K562 (cell line): Measurements from ENCODE around the gene SDHC. TPM values are rescaled to one million over a fixed set of nuclear protein-coding genes. Genes with fewer than 3 reads are reported as not detected.

Source experiments
- ATAC-seq: fragments of 200-7000 bp; cut with Tn5 transposase; 3 replicates; pipeline ENCODE4 v1.9.1; 2020; ENCODE audit warnings: moderate library complexity
- BruUV-seq: library from RNA; stranded (reverse); fragments of 400-500 nt; replicated peaks from 2 replicates; lab custom pipeline; 2021; lab: Mats Ljungman, UMichigan
- CTCF ChIA-PET: fragments of 300-600 bp; formaldehyde crosslinking; extraction: SDS; loops from one replicate; lab custom pipeline; 2021; ENCODE audit warnings: low intra/inter-chr PET ratio; lab: Yijun Ruan, JAX
- POLR2A ChIA-PET: fragments of 300-600, 350-650 bp; sonication (Branson Sonifier 250); formaldehyde crosslinking; extraction: SDS; loops from one replicate; lab custom pipeline; 2021; ENCODE audit warnings: antibody characterized with exemption, inconsistent platforms; lab: Yijun Ruan, JAX
- DNase-seq, 4 experiments: peaks; one replicate each; pipeline versions ENCODE4 v3.0.0 to v3.0.0-alpha.2; 2011 to 2018; ENCODE audit warnings: low spot score in 3 of 4, mixed read lengths in 3 of 4; ENCODE audit errors: extremely low read depth in 1 of 4
- FAIRE-seq: peaks from 2 replicates; lab custom pipeline; 2011; peaks lifted over from hg19 to GRCh38; lab: Jason Lieb, UNC
- H2AFZ ChIP-seq: 2 replicates; pipeline ENCODE4 v1.6.0; 2011; ENCODE audit warnings: low read depth, low read length, control low read depth, inconsistent platforms
- H3K27ac ChIP-seq: fragments of 200-600 bp; 3 replicates; pipeline ENCODE4 v1.8.0; 2011; ENCODE audit warnings: low read depth, mild to moderate bottlenecking, control low read depth, inconsistent platforms, low read length, moderate library complexity, mixed read lengths; ENCODE audit errors: extremely low read depth
- H3K27me3 ChIP-seq, 2 experiments: fragments of 300-600 bp in 1 of 2; 2 replicates in 1 of 2; 3 replicates in 1 of 2; pipeline versions ENCODE4 v1.6.0 to v1.8.0; 2011; ENCODE audit warnings: inconsistent platforms in 2 of 2, low read length in 2 of 2, mild to moderate bottlenecking in 1 of 2, mixed read lengths in 1 of 2, moderate library complexity in 1 of 2; ENCODE audit not compliant: control insufficient read depth in 2 of 2, insufficient read depth in 2 of 2
- H3K36me3 ChIP-seq: fragments of 300-600 bp; 3 replicates; pipeline ENCODE4 v1.8.0; 2011; ENCODE audit warnings: mild to moderate bottlenecking, low read length, inconsistent platforms; ENCODE audit not compliant: control insufficient read depth, insufficient read depth
- H3K4me1 ChIP-seq, 2 experiments: fragments of 200-600 bp in 1 of 2; replicated peaks in 1 of 2; 2 replicates in 1 of 2; 3 replicates in 1 of 2; pipeline versions ENCODE4 v1.5.1 to v1.8.0; 2011; ENCODE audit warnings: inconsistent platforms in 2 of 2, low read length in 2 of 2, mild to moderate bottlenecking in 1 of 2, mixed read lengths in 1 of 2, moderate library complexity in 1 of 2; ENCODE audit not compliant: control insufficient read depth in 2 of 2, insufficient read depth in 2 of 2
- H3K4me2 ChIP-seq: 2 replicates; pipeline ENCODE4 v1.6.1; 2011; ENCODE audit warnings: low read length, control low read depth, inconsistent platforms, mixed read lengths; ENCODE audit not compliant: insufficient read depth
- H3K4me3 ChIP-seq: fragments of 200-600 bp; sonication (generic), shearing (Covaris generic); 2 replicates; pipeline ENCODE4 v1.5.1; 2016; ENCODE audit warnings: control low read depth, inconsistent platforms
- H3K79me2 ChIP-seq: fragments of 200-600 bp; 3 replicates; pipeline ENCODE4 v1.8.0; 2011; ENCODE audit warnings: low read length, inconsistent platforms; ENCODE audit not compliant: control insufficient read depth, insufficient read depth
- H3K9ac ChIP-seq, 2 experiments: 2 replicates each; pipeline versions ENCODE4 v1.6.0 to v1.6.1; 2011; ENCODE audit warnings: low read depth in 2 of 2, low read length in 2 of 2, control low read depth in 1 of 2, inconsistent platforms in 1 of 2, mild to moderate bottlenecking in 1 of 2, mixed read lengths in 1 of 2; ENCODE audit not compliant: insufficient read depth in 1 of 2
- H3K9me1 ChIP-seq: one replicate; pipeline ENCODE4 v1.6.0; 2011; ENCODE audit warnings: inconsistent platforms, mild to moderate bottlenecking, low read length, moderate library complexity; ENCODE audit not compliant: control insufficient read depth, insufficient read depth
- H3K9me3 ChIP-seq: replicated peaks from 2 replicates; pipeline ENCODE4 v1.5.1; 2011; ENCODE audit warnings: low read depth, low read length, inconsistent platforms; ENCODE audit not compliant: control insufficient read depth, insufficient read depth
- H4K20me1 ChIP-seq: replicated peaks from 2 replicates; pipeline ENCODE4 v1.6.1; 2011; ENCODE audit warnings: low read length, inconsistent platforms, mixed read lengths; ENCODE audit not compliant: control insufficient read depth, insufficient read depth
- ASH1L ChIP-seq: fragments of 450-650 bp; IDR thresholded peaks from 2 replicates; pipeline ENCODE4 v1.6.1; 2018; ENCODE audit warnings: borderline replicate concordance, mild to moderate bottlenecking, low read depth; ENCODE audit not compliant: partially characterized antibody
- CREB5 ChIP-seq: fragments of 250-450 bp; sonication (Bioruptor Pico); IDR thresholded peaks from 2 replicates; pipeline ENCODE4 v1.5.0; 2020; ENCODE audit warnings: mild to moderate bottlenecking
- FOXJ2 ChIP-seq: fragments of 200-800 bp; sonication (Bioruptor generic); IDR thresholded peaks from 2 replicates; pipeline ENCODE4 v1.6.1; 2016; ENCODE audit warnings: missing genetic modification characterization, missing compliant biosample characterization
- FOXK2 ChIP-seq, 2 experiments: fragments of 450-650 bp; IDR thresholded peaks in 1 of 2; conservative IDR thresholded peaks in 1 of 2; 2 replicates each; pipeline ENCODE4 v1.6.1; 2016; ENCODE audit warnings: low read depth in 2 of 2, mild to moderate bottlenecking in 1 of 2
- GMEB1 ChIP-seq: fragments of 250-450 bp; sonication (Bioruptor Pico); IDR thresholded peaks from 2 replicates; pipeline ENCODE4 v1.4.0; 2020; ENCODE audit warnings: mild to moderate bottlenecking
- HMG20B ChIP-seq: fragments of 250-450 bp; sonication (Bioruptor Pico); IDR thresholded peaks from 2 replicates; pipeline ENCODE4 v1.5.0; 2021; ENCODE audit warnings: mild to moderate bottlenecking
- NFXL1 ChIP-seq: fragments of 450-650 bp; formaldehyde crosslinking; IDR thresholded peaks from 2 replicates; pipeline ENCODE4 v1.4.0; 2021; ENCODE audit warnings: mild to moderate bottlenecking
- PHB2 ChIP-seq: fragments of 450-650 bp; IDR thresholded peaks from 2 replicates; pipeline ENCODE4 v1.6.1; 2017; ENCODE audit warnings: low read depth
- PML ChIP-seq: IDR thresholded peaks from 2 replicates; pipeline ENCODE4 v1.6.1; 2012; ENCODE audit warnings: low read length, inconsistent platforms
- RBM15 ChIP-seq: fragments of 200-400 bp; formaldehyde crosslinking; IDR thresholded peaks from 2 replicates; pipeline ENCODE4 v1.6.1; 2018; ENCODE audit warnings: mild to moderate bottlenecking, low read length, moderate library complexity; ENCODE audit not compliant: insufficient read depth
- RBM22 ChIP-seq: fragments of 200-400 bp; formaldehyde crosslinking; IDR thresholded peaks from 2 replicates; pipeline ENCODE4 v1.6.1; 2018; ENCODE audit warnings: low read length, low read depth; ENCODE audit not compliant: poor library complexity, severe bottlenecking
- RBM34 ChIP-seq: fragments of 200-400 bp; formaldehyde crosslinking; IDR thresholded peaks from 2 replicates; pipeline ENCODE4 v1.6.1; 2018; ENCODE audit warnings: low read length, borderline replicate concordance; ENCODE audit not compliant: insufficient read depth
- SNRNP70 ChIP-seq: fragments of 200-400 bp; formaldehyde crosslinking; optimal IDR thresholded peaks from 2 replicates; pipeline ENCODE3; 2017; ENCODE audit warnings: low read depth, low read length
- SRSF7 ChIP-seq: fragments of 200-400 bp; formaldehyde crosslinking; optimal IDR thresholded peaks from 2 replicates; pipeline ENCODE3; 2017; ENCODE audit warnings: mild to moderate bottlenecking, low read depth, low read length
- TEAD1 ChIP-seq, 2 experiments: fragments of 450-650 bp in 1 of 2; sonication (generic) in 1 of 2; formaldehyde crosslinking; IDR thresholded peaks; 2 replicates each; pipeline versions ENCODE4 v1.4.0 to v1.8.0; 2020 to 2022; ENCODE audit warnings: mild to moderate bottlenecking in 2 of 2, missing genetic modification reagents in 1 of 2
- ZBTB2 ChIP-seq: fragments of 450-650 bp; IDR thresholded peaks from 2 replicates; pipeline ENCODE4 v1.6.1; 2016; ENCODE audit warnings: antibody characterized with exemption
- ZNF140 ChIP-seq: fragments of 250-450 bp; sonication (Bioruptor Pico); IDR thresholded peaks from 2 replicates; pipeline ENCODE4 v1.8.0; 2021; ENCODE audit warnings: moderate library complexity, mild to moderate bottlenecking, inconsistent platforms
- ZNF77 ChIP-seq: fragments of 250-450 bp; sonication (Bioruptor Pico); IDR thresholded peaks from 2 replicates; pipeline ENCODE4 v1.5.0; 2020
- WGBS: fragments of 100-300 bp; shearing (Covaris generic); methylation state at CpG from one replicate; pipeline ENCODE4 v1.1.6; 2016; ENCODE audit warnings: low coverage, mixed read lengths; ENCODE audit not compliant: insufficient coverage; ENCODE audit errors: missing lambda C conversion rate; 5-methylcytosine and 5-hydroxymethylcytosine counted together
- in situ Hi-C: fragments of 300-500 bp; cut with MboI; formaldehyde crosslinking; loops from 4 replicates; pipeline ENCODE4 v1.15.0; 2018; ENCODE audit warnings: inconsistent platforms, mixed read lengths
- intact Hi-C: fragments of 100-400 bp; cut with micrococcal nuclease; formaldehyde crosslinking; loops from 2 replicates; pipeline ENCODE4 v1.14.2; 2022
- polyA plus RNA-seq, 8 experiments: library from polyadenylated mRNA; depleted of rRNA in 4 of 8; stranded (reverse) in 5 of 8; unstranded in 3 of 8; fragments of >200 nt; fragmentation: Nextera tagmentation in 2 of 8; fragmentation: Illumina TruSeq in 1 of 8; extraction: Ambion mirVana in 2 of 8; extraction: Trizol in 1 of 8; gene quantifications; 2 replicates each; pipeline versions ENCODE4 v1.2.1 to v1.2.3, GENCODE V29; 2011 to 2014; ENCODE audit warnings: inconsistent platforms in 1 of 8, missing spikeins in 1 of 8
- total RNA-seq, 7 experiments: library from RNA; depleted of rRNA in 6 of 7; stranded (reverse); fragments of >200 nt in 6 of 7; fragmentation: Illumina TruSeq in 2 of 7; extraction: Trizol in 2 of 7; gene quantifications; 2 replicates each; pipeline versions ENCODE4 v1.2.1 to v1.2.3, GENCODE V29; 2011 to 2021; ENCODE audit warnings: low replicate concordance in 1 of 7
- TF ChIP-seq, protein P1 (sequence below): fragments of 250-450 bp; sonication (Bioruptor Pico); IDR thresholded peaks from 2 replicates; pipeline ENCODE4 v1.5.0; 2021

Gene SDHC
- total and polyA plus RNA-seq, 9 of the 15 experiments (the other 6 are each of a cell fraction or from before 2014, with no cell fraction given): 7.7 to 309 (median 174) TPM

DNA sequence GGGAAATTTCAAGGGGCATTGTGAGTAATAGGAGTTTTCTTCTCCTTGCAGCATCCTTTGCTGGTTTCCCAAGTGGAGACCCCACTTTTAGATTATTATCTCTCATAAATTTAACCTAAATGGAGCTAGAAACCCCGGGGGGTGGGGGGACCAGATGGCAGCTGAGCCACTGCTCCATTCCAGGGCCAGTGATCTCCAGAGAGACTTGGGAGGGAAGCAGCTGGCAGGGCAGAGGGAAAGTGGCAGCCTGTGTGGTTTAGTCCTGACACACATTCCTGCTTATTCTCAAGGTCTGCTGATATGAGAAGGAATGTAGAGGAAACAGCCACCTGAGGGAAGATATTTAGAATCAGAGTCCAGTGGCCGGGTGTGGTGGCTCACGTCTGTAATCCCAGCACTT lies 39.3 kb upstream of the SDHC start:
- Histone ChIP-seq H3K27ac (no peak overlapping the region), H3K9ac (no peak overlapping the region), H3K4me1 (no peaks in the 10 kb centered on the region), H3K4me3 (no peak overlapping the region), H3K9me3 (no peaks in the 10 kb centered on the region), H4K20me1 (no peaks in the 10 kb centered on the region), H3K9me1 (no peaks in the 10 kb centered on the region), H2AFZ (no peak overlapping the region), H3K79me2 (no peaks in the 10 kb centered on the region), H3K4me2 (no peak overlapping the region), H3K27me3 (peaks cover 7 to 23% of the 10 kb centered on the region in 2 experiments), H3K36me3 (no peaks in the 10 kb centered on the region)
- DNase-seq (no peak), FAIRE-seq (no peak), ATAC-seq (no peak)
- ChIA-PET POLR2A (interaction anchor here (0.6 to 1.2 kb wide), 3 partner anchors 10 to 177 kb away, joined by 3 to 4 read pairs (median 3); partner anchors contain the start of gene KLHDC9), CTCF (no interaction called here)
- intact Hi-C loops (no loop called here), in situ Hi-C loops (no loop called here)
- no TSS peak for BruUV-seq
- 3% methylated on average over 3 of the region's 3 CpGs for WGBS
- TF ChIP-seq CREB5: no peak
- TF ChIP-seq FOXK2 (conservative IDR thresholded peaks at IDR 0.05 in 1 of 2, IDR thresholded peaks at IDR 0.05 in 1 of 2; ENCODE audit: low read depth in 2 of 2): no peak
- no peak for TF ChIP-seq ASH1L
- no peak for TF ChIP-seq GMEB1
- no peak for TF ChIP-seq ZNF140
- TF ChIP-seq, protein P1, sequence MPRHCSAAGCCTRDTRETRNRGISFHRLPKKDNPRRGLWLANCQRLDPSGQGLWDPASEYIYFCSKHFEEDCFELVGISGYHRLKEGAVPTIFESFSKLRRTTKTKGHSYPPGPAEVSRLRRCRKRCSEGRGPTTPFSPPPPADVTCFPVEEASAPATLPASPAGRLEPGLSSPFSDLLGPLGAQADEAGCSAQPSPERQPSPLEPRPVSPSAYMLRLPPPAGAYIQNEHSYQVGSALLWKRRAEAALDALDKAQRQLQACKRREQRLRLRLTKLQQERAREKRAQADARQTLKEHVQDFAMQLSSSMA (CRISPR knock-in tag): no peak
- TF ChIP-seq FOXJ2 (tag): no peak
- TF ChIP-seq HMG20B: no peak
- TF ChIP-seq SNRNP70: no peak
- TF ChIP-seq RBM22: no peak
- TF ChIP-seq RBM34: no peak
- no peak for TF ChIP-seq SRSF7
- TF ChIP-seq NFXL1 (CRISPR knock-in tag): no peak
- no peak for TF ChIP-seq PML
- TF ChIP-seq TEAD1 (CRISPR knock-in tag; IDR thresholded peaks at IDR 0.05): no peak
- no peak for TF ChIP-seq PHB2
- TF ChIP-seq ZBTB2: no peak
- TF ChIP-seq RBM15: no peak
- TF ChIP-seq ZNF77 (CRISPR knock-in tag): no peak
